ENCODE data around the gene GAA. TPM values are rescaled to one million over a fixed set of nuclear protein-coding genes. Genes with fewer than 3 reads are reported as not detected.
A peak's percentile ranks its signal among the peaks of the same experiment; 100 is the strongest.

The GAA gene
- total and polyA plus RNA-seq, 2 of the 13 experiments (the other 11 are each of a cell fraction or from before 2014, with no cell fraction given) = 21.6 to 36.4 TPM

DNA sequence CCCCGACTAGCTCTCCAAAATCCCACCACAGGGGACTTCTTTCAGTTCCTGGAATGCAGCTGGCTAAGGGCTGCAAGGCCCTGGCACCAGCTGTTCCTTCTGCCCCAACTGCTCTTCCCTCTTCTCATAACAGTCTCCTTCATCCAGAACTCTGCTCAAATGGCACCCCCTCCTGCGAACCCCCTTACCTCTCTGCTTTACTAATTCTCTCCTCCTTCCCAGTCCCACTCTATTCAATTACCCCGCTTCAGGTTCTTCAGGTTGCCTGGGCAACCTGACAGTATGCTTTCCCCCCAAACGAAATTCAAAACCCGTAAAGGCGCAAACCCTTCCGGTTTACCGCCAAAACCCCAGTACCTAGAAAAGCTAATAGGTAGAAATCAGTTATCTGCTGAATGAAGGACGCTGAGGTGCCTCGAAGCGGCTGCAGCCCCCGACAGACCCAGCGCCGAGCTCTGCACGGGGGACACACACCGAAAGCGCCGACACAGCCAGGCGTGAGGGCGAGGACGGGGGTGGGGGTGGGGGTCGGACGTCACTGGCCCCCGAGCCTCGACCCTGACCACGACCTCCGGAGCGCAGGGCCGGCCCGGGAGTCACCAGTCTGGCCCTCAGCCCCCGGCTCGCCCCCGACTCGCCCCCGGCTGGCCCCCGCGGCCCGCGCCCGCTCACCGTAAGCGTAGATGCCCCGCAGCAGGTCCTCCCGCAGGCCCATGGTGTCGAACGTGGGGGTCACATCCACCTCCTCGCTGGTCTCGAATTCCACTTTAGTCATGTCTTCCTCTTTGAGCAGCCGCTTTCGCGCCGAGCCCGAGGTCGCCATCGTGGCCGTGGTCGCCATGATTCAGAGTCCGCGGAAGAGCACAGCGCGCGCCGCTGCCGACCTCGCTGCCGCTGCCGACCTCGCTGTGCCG lies 45.0 kb downstream of the GAA start (continued):
- TF ChIP-seq TBX3 (IDR thresholded peaks at IDR 0.05; ENCODE audit: borderline replicate concordance) (no peak), DNMT3B (CRISPR knock-in tag; conservative IDR thresholded peaks at IDR 0.05) (0 out of 2 replicates have a peak, but pooled peaks have one; percentile 10), ZNF501 (CRISPR knock-in tag; IDR thresholded peaks at IDR 0.05) (peak; percentile 76), YEATS2 (CRISPR knock-in tag; IDR thresholded peaks at IDR 0.05; ENCODE audit: borderline replicate concordance) (no peak), ZNF12 (CRISPR knock-in tag; IDR thresholded peaks at IDR 0.05) (no peak), BRD4 (CRISPR knock-in tag; IDR thresholded peaks at IDR 0.05) (peak; percentile 23; the same call in 1 of the 2 replicates)
- TF ChIP-seq, protein P1, sequence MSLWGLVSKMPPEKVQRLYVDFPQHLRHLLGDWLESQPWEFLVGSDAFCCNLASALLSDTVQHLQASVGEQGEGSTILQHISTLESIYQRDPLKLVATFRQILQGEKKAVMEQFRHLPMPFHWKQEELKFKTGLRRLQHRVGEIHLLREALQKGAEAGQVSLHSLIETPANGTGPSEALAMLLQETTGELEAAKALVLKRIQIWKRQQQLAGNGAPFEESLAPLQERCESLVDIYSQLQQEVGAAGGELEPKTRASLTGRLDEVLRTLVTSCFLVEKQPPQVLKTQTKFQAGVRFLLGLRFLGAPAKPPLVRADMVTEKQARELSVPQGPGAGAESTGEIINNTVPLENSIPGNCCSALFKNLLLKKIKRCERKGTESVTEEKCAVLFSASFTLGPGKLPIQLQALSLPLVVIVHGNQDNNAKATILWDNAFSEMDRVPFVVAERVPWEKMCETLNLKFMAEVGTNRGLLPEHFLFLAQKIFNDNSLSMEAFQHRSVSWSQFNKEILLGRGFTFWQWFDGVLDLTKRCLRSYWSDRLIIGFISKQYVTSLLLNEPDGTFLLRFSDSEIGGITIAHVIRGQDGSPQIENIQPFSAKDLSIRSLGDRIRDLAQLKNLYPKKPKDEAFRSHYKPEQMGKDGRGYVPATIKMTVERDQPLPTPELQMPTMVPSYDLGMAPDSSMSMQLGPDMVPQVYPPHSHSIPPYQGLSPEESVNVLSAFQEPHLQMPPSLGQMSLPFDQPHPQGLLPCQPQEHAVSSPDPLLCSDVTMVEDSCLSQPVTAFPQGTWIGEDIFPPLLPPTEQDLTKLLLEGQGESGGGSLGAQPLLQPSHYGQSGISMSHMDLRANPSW (CRISPR knock-in tag; IDR thresholded peaks at IDR 0.05; ENCODE audit: borderline replicate concordance) = no peak; the same call in 1 of the 2 replicates
- TF ChIP-seq, protein P2, sequence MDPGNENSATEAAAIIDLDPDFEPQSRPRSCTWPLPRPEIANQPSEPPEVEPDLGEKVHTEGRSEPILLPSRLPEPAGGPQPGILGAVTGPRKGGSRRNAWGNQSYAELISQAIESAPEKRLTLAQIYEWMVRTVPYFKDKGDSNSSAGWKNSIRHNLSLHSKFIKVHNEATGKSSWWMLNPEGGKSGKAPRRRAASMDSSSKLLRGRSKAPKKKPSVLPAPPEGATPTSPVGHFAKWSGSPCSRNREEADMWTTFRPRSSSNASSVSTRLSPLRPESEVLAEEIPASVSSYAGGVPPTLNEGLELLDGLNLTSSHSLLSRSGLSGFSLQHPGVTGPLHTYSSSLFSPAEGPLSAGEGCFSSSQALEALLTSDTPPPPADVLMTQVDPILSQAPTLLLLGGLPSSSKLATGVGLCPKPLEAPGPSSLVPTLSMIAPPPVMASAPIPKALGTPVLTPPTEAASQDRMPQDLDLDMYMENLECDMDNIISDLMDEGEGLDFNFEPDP (CRISPR knock-in tag; conservative IDR thresholded peaks at IDR 0.05) = peak; percentile 93; the same call in 1 of the 2 replicates
- TF ChIP-seq, protein P3, sequence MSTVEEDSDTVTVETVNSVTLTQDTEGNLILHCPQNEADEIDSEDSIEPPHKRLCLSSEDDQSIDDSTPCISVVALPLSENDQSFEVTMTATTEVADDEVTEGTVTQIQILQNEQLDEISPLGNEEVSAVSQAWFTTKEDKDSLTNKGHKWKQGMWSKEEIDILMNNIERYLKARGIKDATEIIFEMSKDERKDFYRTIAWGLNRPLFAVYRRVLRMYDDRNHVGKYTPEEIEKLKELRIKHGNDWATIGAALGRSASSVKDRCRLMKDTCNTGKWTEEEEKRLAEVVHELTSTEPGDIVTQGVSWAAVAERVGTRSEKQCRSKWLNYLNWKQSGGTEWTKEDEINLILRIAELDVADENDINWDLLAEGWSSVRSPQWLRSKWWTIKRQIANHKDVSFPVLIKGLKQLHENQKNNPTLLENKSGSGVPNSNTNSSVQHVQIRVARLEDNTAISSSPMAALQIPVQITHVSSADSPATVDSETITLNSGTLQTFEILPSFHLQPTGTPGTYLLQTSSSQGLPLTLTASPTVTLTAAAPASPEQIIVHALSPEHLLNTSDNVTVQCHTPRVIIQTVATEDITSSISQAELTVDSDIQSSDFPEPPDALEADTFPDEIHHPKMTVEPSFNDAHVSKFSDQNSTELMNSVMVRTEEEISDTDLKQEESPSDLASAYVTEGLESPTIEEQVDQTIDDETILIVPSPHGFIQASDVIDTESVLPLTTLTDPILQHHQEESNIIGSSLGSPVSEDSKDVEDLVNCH (CRISPR knock-in tag; IDR thresholded peaks at IDR 0.05) = 0 out of 2 replicates have a peak, but pooled peaks have one; percentile 18
- TF ChIP-seq, protein P4, sequence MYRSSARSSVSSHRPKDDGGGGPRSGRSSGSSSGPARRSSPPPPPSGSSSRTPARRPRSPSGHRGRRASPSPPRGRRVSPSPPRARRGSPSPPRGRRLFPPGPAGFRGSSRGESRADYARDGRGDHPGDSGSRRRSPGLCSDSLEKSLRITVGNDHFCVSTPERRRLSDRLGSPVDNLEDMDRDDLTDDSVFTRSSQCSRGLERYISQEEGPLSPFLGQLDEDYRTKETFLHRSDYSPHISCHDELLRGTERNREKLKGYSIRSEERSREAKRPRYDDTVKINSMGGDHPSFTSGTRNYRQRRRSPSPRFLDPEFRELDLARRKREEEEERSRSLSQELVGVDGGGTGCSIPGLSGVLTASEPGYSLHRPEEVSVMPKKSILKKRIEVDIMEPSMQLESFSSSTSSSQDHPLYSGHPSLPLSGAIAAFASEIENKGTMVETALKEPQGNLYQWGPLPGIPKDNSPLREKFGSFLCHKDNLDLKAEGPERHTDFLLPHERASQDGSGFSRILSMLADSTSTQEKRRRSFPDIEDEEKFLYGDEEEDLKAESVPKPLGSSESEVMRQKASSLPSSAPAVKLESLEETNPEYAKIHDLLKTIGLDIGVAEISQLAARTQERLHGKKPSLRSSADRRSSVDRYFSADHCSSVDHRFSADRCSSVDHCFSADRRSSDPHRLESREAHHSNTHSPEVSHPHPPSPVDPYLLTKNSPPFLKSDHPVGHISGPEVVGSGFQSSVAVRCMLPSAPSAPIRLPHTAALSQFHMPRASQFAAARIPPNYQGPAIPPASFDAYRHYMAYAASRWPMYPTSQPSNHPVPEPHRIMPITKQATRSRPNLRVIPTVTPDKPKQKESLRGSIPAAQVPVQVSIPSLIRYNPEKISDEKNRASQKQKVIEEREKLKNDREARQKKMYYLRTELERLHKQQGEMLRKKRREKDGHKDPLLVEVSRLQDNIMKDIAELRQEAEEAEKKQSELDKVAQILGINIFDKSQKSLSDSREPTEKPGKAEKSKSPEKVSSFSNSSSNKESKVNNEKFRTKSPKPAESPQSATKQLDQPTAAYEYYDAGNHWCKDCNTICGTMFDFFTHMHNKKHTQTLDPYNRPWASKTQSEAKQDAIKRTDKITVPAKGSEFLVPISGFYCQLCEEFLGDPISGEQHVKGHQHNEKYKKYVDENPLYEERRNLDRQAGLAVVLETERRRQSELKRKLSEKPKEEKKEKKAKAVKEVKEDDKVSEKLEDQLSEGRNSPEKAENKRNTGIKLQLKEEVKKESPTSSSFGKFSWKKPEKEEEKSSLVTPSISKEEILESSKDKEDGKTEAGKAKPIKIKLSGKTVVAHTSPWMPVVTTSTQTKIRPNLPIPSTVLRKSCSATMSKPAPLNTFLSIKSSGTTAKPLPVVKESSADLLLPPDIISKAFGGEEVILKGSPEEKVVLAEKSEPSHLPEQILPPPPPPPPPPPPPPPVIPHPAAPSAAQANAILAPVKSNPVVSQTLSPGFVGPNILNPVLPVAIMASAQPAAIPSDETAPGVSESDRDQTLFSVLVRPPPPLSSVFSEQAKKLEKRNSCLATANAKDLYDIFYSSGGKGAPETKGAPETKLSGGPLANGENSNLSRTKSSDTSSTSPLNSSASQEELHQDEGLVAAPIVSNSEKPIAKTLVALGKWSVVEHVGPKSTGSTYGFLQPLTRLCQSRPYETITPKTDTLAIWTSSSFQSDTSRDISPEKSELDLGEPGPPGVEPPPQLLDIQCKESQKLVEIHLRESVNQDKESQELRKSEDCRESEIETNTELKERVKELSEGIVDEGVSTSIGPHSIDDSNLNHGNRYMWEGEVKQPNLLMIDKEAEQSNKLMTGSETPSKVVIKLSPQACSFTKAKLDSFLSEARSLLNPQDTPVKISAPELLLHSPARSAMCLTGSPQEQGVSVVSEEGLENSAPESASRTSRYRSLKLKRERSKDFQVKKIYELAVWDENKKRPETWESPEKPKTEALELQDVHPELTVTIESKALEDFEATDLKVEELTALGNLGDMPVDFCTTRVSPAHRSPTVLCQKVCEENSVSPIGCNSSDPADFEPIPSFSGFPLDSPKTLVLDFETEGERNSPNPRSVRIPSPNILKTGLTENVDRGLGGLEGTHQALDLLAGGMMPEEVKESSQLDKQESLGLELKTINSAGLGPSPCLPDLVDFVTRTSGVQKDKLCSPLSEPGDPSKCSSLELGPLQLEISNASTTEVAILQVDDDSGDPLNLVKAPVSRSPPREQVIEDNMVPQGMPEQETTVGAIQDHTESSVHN (CRISPR knock-in tag; IDR thresholded peaks at IDR 0.05) = no peak
- TF ChIP-seq, protein P5, sequence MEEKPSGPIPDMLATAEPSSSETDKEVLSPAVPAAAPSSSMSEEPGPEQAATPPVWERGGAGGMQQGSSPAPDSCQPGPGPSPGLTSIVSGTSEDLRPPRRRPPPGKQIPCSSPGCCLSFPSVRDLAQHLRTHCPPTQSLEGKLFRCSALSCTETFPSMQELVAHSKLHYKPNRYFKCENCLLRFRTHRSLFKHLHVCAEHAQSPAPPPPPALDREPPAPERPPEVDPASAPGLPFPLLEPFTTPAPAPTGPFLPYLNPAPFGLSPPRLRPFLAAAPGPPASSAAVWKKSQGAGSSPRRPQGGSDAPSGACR (CRISPR knock-in tag; IDR thresholded peaks at IDR 0.05) = peak; percentile 63; the same call in 1 of the 2 replicates

Measured in HepG2 (cell line).